Astrocyte (in vitro differentiated cells and primary cell): ENCODE data around the gene SYTL3. TPM values are rescaled to one million over a fixed set of nuclear protein-coding genes. Genes with fewer than 3 reads are reported as not detected.
"Not testable (repeated sequence)": the region's sequence is repeated elsewhere in the genome, so short reads cannot be mapped to it uniquely, and the experiment has no call there.

Experiments used
- DNase-seq: peaks from one replicate; pipeline ENCODE4 v3.0.0-alpha.2; 2010; ENCODE audit warnings: low read depth
- FAIRE-seq: peaks from 2 replicates; lab custom pipeline; 2011; peaks lifted over from hg19 to GRCh38; lab: Jason Lieb, UNC
- H2AFZ ChIP-seq: 2 replicates; pipeline ENCODE4 v1.6.0; 2012; ENCODE audit warnings: low read depth, low read length, inconsistent platforms
- H3K27ac ChIP-seq: 2 replicates; pipeline ENCODE4 v1.5.1; 2011; ENCODE audit warnings: low read depth, low read length, inconsistent platforms
- H3K27me3 ChIP-seq: 2 replicates; pipeline ENCODE4 v1.6.0; 2011; ENCODE audit warnings: low read length, inconsistent platforms; ENCODE audit not compliant: insufficient read depth
- H3K36me3 ChIP-seq: 2 replicates; pipeline ENCODE4 v1.5.1; 2011; ENCODE audit warnings: low read length, inconsistent platforms; ENCODE audit not compliant: insufficient read depth
- H3K4me1 ChIP-seq: 2 replicates; pipeline ENCODE4 v1.5.1; 2011; ENCODE audit warnings: low read length, inconsistent platforms; ENCODE audit not compliant: insufficient read depth
- H3K4me2 ChIP-seq: 2 replicates; pipeline ENCODE4 v1.6.0; 2012; ENCODE audit warnings: low read length, inconsistent platforms
- H3K4me3 ChIP-seq: 2 replicates; pipeline ENCODE4 v1.5.1; 2011; ENCODE audit warnings: low read depth, mild to moderate bottlenecking, low read length, inconsistent platforms; ENCODE audit not compliant: insufficient read depth
- H3K79me2 ChIP-seq: 2 replicates; pipeline ENCODE4 v1.6.0; 2012; ENCODE audit warnings: mild to moderate bottlenecking, low read length, inconsistent platforms; ENCODE audit not compliant: insufficient read depth
- H3K9ac ChIP-seq: 2 replicates; pipeline ENCODE4 v1.6.0; 2012; ENCODE audit warnings: mild to moderate bottlenecking, low read length, inconsistent platforms
- H3K9me3 ChIP-seq: 2 replicates; pipeline ENCODE4 v1.5.1; 2012; ENCODE audit warnings: low read depth, mild to moderate bottlenecking, low read length, inconsistent platforms; ENCODE audit not compliant: insufficient read depth
- H4K20me1 ChIP-seq: 2 replicates; pipeline ENCODE4 v1.6.0; 2012; ENCODE audit warnings: low read length, inconsistent platforms; ENCODE audit not compliant: insufficient read depth
- H3K27ac Mint-ChIP-seq: one replicate; pipeline ENCODE4 v1.8.0; 2021; ENCODE audit warnings: mild to moderate bottlenecking, mixed read lengths; ENCODE audit not compliant: unreplicated experiment
- H3K27me3 Mint-ChIP-seq: one replicate; pipeline ENCODE4 v1.8.0; 2021; ENCODE audit warnings: low read depth, mixed read lengths; ENCODE audit not compliant: unreplicated experiment
- H3K36me3 Mint-ChIP-seq: one replicate; pipeline ENCODE4 v1.8.0; 2021; ENCODE audit warnings: low read depth, mixed read lengths; ENCODE audit not compliant: unreplicated experiment
- H3K4me1 Mint-ChIP-seq: one replicate; pipeline ENCODE4 v1.8.0; 2021; ENCODE audit warnings: low read depth, mixed read lengths; ENCODE audit not compliant: unreplicated experiment
- H3K4me3 Mint-ChIP-seq: one replicate; pipeline ENCODE4 v1.8.0; 2021; ENCODE audit warnings: mild to moderate bottlenecking, moderate library complexity, mixed read lengths; ENCODE audit not compliant: unreplicated experiment
- H3K9me3 Mint-ChIP-seq: one replicate; pipeline ENCODE4 v1.8.0; 2021; ENCODE audit warnings: mild to moderate bottlenecking, mixed read lengths; ENCODE audit not compliant: unreplicated experiment
- CTCF ChIP-seq: IDR thresholded peaks from 2 replicates; pipeline ENCODE4 v1.5.1; 2011; ENCODE audit warnings: low read depth, mild to moderate bottlenecking, inconsistent platforms, low read length, moderate library complexity; ENCODE audit not compliant: insufficient read depth
- EZH2 ChIP-seq: IDR thresholded peaks from 2 replicates; pipeline ENCODE4 v1.6.1; 2012; ENCODE audit warnings: mild to moderate bottlenecking, low read length, inconsistent platforms; ENCODE audit not compliant: insufficient read depth
- total RNA-seq: library from RNA; stranded (reverse); gene quantifications from 2 replicates; pipeline ENCODE4 v1.2.1, GENCODE V29; 2021

Gene SYTL3
- total RNA-seq, 1 donor from 2014 or later, result 1.2 TPM

- Histone ChIP-seq H3K4me1 (peaks cover 2% of the 10 kb centered on the region), H3K9ac (no peak overlapping the region), H3K27ac (no peak overlapping the region), H3K36me3 (no peaks in the 10 kb centered on the region), H3K4me2 (no peak overlapping the region), H3K79me2 (no peaks in the 10 kb centered on the region), H2AFZ (no peak overlapping the region), H4K20me1 (no peaks in the 10 kb centered on the region), H3K9me3 (no peaks in the 10 kb centered on the region), H3K4me3 (no peak overlapping the region), H3K27me3 (peaks cover 8% of the 10 kb centered on the region)
- Mint-ChIP-seq H3K27ac (no peak overlapping the region), H3K4me3 (no peak overlapping the region), H3K27me3 (peaks cover 35% of the 10 kb centered on the region), H3K4me1 (peaks cover 4% of the 10 kb centered on the region), H3K9me3 (peaks cover 3% of the 10 kb centered on the region), H3K36me3 (peaks cover 4% of the 10 kb centered on the region)
- FAIRE-seq (no peak), DNase-seq (peak; percentile 65)
- TF ChIP-seq CTCF (no peak), EZH2 (no peak)
Measured at GRCh38 chr6:158669145-158670035, 19.5 kb downstream of the SYTL3 start.

- not testable (repeated sequence) for H3K4me3 ChIP-seq, H3K4me1 ChIP-seq, H3K9me3 Mint-ChIP-seq, H3K36me3 ChIP-seq, H3K9ac ChIP-seq, H3K9me3 ChIP-seq, H3K27me3 ChIP-seq, H2AFZ ChIP-seq, FAIRE-seq, H3K36me3 Mint-ChIP-seq, H4K20me1 ChIP-seq, H3K27ac ChIP-seq, H3K4me2 ChIP-seq, H3K4me3 Mint-ChIP-seq, H3K4me1 Mint-ChIP-seq, H3K27ac Mint-ChIP-seq, DNase-seq, H3K79me2 ChIP-seq
- peaks cover 22% of the 10 kb centered on the region for H3K27me3 Mint-ChIP-seq
Measured at GRCh38 chr6:158672119-158672518, 22.3 kb downstream of the SYTL3 start.

- Histone ChIP-seq H3K27ac (no peak overlapping the region), H2AFZ (no peak overlapping the region), H3K9me3 (no peaks in the 10 kb centered on the region), H3K4me2 (no peak overlapping the region), H3K9ac (no peak overlapping the region), H3K4me3 (no peak overlapping the region), H3K36me3 (no peaks in the 10 kb centered on the region), H3K4me1 (peaks cover 2% of the 10 kb centered on the region), H4K20me1 (no peaks in the 10 kb centered on the region), H3K27me3 (peaks cover under 1% of the 10 kb centered on the region), H3K79me2 (no peaks in the 10 kb centered on the region)
- Mint-ChIP-seq H3K4me1 (peaks cover 4% of the 10 kb centered on the region), H3K9me3 (no peaks in the 10 kb centered on the region), H3K27ac (no peak overlapping the region), H3K27me3 (peaks cover 16% of the 10 kb centered on the region), H3K4me3 (no peak overlapping the region), H3K36me3 (no peaks in the 10 kb centered on the region)
- TF ChIP-seq CTCF (no peak), EZH2 (no peak)
- DNase-seq, result no peak
- no peak for FAIRE-seq
Measured at GRCh38 chr6:158672726-158673125, 22.9 kb downstream of the SYTL3 start.
